Eye (tissue), 1 donor: ENCODE results near the gene TSPAN2.

Experiments used
- DNase-seq: peaks from one replicate; pipeline ENCODE4 v3.0.0-alpha.2; 2015

Gene TSPAN2

DNA sequence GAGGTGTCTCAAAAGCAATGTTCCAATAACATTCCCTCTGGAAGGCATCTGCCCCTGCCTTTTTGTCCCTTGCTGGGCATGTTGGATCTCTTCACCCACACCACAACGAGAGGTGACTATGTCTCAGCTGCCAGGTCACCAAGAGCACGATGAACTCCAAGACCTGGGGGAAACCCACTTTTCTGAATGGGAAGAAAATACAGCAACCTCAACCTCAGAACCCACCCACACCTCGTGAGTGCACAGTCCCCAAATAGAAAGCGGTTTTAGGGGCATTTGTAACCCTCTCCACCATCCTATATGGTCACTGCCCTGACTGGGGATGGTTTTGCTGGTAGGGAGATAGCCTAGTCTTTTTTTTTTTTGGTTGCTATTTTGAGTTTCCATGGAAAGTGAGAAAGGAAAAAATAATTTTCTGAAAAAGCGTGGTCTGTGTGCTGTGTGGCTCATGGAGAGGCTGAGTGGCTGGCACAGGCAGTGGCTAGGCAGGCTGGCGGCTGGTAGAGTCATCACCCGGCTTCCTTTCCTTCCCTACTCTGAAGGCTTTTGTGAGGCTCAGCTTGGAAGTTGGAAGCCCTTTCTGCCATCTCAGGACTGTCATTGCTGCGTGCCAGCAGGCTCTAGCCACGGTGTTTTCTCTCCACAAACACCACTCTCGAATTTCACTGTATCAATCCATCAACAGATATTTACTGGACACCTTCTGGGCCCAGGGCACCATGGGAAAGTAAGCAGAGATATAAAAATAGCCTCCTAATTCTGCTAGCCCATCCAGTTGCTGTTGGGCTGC is 15.8 kb downstream of the TSPAN2 start:
- no peak for DNase-seq

DNA sequence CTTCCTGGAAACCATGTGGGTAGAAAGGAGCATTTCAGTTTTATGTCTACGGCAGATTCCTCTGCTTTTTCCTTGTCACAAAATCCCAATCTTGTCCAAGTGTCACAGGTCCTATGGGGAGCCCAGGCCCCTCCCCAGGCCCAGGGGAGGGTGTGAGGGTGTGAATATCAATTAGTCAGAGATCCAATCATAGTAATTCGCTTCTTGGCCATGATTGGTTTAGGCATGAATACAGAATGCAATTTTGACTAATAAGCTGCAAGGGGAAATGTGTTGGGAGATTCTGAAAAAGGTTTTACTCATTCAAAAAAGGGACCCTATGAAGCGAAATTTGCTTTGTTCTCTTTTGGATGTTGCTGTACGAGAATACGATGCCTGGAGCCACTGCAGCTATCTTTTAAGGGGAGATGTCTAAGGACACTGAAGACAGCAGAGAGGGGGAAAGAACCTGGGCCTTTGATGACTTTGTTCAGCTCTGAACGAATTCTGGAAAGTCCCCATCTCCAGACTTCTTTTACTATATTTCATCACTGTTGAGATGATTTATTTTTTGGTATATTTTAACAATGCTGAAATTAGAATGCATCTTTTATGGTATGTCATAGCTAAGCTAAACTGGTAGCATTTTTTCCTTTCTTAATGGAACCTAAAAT is 18.2 kb downstream of the TSPAN2 start:
- no peak for DNase-seq

DNA sequence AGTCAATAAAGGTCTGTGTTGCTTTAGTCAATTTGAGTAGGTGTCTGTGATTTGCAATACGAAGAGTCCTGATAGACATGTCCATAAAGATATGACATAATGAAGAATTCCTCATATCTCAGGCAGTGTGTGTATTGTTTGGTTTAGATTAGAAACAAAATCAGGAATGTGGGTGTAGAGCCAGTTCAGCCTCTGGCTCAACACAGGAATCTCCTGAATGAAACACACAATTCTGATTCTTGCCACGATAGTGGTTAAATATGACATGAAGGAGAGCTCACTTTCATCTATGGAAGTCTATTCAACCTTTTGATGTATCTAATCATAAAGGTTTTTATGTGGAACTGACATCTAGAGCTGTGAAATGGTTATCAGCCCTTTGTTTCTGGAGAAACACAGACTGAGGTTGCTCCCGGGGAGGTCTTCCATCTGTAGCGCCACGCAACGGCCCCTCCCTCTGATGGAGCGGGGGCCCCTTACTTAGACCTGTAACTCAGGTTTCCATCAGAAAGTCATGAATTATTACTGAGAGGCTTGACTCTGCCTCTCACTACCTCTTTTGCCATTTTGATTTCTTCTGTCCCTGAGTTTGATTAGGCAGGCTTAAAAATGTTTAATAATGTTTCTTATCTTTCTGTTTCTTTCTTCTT is 19.5 kb downstream of the TSPAN2 start:
- no peak for DNase-seq

DNA sequence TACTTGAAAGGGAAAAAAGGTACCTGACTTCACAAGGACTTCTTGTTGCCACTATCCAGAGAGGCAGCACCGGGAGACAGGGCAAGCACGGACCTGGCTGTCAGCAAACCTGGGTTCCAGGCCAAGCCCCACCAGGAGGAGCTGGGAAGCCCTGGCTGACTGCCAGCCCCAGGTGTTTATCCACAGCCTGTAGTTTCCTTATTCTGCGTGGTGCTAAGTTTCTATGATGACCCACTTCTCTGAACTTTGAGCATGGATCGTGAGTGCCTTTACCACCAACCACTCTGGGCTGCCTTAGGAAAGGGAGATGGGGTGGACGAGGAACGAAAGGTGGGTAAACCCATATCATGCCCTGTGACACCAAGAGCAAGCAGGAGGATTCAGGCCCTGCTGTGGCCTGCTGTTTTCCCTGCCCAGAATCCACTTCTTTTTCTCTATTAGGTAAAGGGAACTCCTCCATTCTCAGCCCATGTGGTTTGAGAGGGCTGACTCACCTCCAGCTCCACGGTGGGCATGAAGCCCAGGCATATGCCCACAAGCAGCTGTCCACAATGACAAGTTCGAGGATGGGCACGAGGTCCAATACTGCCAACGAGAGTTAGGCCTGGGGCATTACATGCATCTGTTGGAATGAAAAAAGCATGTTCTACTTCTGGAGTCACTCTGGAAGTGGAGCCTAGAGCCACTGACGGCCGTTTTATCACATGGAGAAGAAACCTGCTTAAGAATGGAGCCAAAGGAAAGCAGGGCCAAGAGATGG is 20.3 kb downstream of the TSPAN2 start:
- no peak for DNase-seq

DNA sequence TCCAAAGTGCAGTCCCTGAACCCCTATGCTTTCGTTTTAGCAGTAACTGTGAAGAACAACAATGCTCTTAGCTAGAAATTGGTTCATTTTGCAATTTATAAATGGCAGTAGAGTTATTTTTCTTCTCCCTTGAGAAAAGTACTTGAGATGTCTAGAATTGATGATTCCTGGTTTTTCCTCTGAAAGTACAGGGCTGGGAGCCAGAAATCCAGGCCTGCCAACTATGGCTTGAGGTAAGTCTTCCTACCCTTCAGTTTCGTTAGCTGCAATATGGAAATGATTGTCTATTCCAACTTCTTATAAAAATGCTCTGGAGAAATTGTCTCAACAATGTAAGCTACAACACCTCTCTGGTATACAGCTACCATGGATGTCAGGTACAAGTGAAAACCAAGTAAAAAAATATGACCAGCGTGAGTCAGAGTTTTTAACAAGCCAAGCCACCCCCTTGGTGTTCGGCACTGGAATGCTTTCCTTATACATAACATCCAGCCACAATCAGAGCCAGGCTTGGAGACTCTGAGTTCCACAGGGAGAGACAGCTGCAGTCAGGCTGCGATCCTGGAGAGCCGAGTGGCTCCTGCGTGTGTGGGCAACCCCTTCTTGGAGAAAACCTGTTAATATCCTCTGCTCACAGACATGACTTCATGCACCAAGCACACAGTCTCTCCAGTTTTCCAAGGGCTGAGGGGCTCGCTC is 22.0 kb downstream of the TSPAN2 start:
- no peak for DNase-seq

DNA sequence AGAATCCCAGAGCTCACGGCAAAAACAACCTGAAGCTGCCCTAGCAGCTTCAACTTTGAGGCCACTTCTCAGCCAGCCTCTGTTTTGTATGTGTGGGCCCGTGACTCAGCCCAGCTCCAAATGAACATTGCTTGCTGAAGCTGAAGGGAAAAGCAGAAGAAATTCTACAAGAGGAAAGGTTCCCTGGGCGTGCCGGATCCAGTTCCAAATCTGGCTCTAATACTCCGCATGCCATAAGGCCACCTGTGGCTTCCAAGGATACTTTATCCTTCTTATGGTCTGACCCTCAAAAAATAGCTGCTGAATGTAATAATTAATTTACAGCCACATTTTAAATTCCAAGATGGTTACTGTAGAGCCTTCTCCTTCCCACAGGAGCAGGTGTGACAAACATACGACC is 24.3 kb downstream of the TSPAN2 start:
- DNase-seq = no peak

DNA sequence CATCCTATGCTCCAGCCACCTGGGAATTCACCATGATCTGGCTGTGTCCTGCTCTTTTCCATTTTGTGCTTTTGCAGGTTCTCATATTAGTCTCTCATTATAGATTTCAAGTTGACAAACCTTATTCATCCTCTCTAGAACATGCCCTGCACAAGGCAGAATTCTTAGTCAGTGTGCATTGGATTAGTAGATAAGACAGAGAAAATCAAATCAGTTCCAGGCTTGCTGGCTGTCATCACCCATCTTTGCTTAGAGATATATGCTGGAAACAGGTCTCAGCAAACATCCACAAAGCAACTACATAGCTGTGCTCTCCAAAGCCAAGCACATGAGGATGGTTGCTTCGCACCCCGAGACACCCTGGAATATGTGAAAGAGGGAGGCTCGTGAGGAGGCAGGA is 24.8 kb downstream of the TSPAN2 start:
- no peak for DNase-seq

DNA sequence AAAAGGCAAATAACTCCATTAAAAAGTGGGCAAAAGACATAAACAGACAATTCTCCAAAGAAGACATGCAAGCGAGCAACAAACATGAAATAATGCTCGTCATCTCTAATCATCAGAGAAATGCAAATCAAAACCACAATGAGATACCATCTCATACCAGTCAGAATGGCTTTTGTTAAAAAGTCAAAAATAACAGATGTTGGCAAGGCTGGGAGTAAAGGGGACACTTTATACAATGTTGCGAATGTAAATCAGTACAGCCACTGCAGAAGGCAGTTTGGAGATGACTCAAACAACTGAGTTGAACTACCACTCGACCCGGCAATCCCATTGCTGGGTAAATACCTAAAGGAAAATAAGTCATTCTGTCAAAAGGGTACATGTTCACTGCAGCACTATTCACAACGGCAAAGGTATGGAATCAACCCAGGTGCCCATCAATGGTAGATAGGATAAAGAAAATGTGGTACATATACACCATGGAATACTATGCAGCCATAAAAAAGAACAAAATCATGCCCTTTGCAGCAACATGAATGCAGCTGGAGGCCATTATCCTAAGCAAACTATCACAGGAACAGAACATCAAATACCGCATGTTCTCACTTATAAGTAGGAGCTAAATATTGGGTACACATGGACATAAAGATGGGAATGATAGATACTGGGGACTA is 25.9 kb downstream of the TSPAN2 start:
- no peak for DNase-seq

DNA sequence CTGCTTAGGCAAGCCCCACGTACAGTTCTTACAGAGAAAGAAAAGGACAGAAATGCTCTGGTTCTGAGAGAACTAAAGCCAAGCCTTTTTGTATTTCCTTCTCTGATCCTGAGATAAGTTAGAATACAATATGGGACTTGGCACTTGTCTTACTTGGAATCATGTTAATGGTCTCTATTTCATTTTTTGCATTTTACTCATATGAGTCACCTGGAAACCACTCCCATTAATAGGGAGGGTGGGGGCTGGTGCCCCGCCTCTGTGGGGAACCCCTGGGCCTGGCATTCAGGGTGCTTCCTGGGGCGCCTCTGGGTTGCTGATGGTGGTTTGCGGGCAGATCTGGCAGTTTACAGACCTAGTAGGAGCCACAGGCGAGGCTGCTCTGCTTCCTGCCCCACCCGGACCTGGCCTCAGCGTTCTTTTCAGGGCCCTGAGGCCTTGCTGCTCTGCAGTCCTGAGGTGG is 26.7 kb downstream of the TSPAN2 start:
- no peak for DNase-seq

DNA sequence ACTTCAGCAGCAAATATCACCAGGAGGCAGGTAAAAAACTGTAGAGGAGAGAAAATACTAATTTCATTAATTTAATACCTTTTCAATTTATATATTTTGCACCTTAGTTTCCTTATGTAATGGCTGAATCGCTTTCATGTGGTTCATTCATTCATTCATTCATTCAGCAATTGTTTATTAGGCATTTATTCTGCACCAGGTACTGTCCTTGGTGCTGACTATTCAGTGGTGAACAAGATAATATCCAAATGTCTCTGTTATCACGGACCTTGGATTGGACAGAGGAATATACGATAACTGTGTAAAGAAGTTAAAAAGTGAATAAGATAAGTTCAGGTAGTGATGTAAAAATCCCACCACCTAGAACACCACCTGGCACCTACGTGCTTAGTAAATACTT is 28.8 kb downstream of the TSPAN2 start:
- DNase-seq = no peak

DNA sequence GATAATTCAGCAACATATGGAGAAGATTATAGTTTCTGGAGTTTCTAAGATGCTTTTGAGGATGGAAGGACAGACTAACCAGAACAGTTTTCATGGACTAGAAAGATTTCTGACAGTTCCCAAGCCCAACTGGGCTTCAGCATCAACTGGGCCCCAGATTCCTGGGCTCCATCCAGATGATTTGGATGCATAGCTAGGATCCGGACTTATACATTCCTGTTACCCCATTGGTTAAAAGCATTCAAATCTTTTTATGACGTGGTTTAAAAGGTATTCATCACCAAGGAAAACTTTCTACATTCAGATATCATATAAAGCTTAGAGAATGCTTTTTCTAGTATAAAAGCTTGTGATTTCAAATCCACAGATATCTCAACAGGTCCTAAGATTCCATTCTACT is 30.0 kb downstream of the TSPAN2 start:
- DNase-seq = no peak

DNA sequence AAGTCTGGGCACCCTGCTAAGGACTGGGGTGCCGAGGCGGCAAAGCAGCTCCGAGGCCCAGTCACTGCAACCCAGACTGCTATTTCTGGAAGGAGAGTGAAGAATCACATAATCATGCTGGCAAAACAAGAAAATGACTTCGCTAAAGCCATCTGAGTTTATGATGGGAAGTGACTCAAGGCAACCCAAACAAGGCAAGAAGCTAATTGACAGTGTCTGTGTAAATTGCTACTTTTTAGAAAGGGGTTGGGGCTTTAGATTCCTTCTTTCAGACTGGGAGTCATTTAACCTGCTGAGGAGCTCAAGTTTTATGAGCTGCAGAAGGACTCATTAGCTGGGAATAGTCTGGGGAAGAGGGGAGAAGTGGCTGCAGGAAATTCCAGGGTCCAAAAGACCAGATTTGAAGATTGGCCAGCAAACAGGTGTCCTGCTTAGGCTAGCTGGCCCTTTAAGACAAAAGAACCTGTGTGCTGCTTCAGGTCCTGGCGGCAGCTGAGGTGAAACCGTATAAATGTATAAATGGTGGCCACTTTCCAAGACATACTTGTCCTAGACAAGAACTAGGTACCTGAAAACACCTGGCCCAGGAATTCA is 31.5 kb downstream of the TSPAN2 start:
- DNase-seq = no peak

DNA sequence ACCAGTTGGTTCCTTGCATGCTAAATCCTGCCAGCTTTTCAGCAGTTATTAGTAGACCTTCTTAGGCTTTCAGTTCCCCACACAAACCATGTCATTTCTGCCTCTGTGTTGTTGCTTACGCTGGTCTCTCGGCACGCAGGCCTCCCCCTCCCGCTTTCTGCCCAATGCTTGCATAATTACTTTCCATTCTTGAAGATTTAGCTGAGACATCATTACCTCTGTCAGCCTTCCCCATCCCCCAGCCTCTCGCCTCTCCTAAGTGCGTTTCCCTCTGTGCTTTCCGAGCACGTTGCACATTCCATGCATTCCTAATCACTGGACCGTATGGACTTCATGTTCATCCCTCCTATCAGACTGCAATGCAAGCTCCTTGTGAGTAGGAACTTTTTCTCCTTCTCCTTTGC is 32.9 kb downstream of the TSPAN2 start:
- DNase-seq = peak; percentile 92

DNA sequence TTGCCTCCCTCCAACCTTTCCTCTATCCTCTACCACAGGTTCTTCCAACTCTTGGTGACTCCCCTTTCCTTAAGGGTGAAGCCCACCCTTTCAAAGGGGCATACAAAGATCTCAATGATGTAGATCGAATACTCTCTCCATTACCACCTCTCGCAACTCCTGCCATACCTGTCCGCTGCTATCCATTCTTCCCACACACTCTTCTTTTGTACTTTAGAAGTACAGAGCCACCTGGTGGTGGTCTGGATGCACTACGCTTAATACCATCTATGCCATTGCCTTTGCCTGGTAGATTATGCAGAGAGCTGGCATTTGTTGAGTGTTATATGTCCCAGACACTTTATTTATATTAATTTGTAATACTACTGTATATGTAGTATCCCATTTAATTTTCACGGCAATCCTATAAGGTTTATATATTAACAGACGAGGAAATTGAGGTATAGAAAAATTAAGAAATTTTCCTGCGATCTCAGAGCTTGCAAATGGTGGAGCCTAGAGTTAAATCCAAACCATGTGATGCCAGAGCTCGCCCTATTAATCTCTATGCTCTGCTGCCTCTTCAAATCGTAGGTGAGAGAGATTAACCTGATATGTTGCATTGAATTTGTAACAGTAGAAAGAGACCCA is 36.7 kb downstream of the TSPAN2 start:
- peak; percentile 74 for DNase-seq

DNA sequence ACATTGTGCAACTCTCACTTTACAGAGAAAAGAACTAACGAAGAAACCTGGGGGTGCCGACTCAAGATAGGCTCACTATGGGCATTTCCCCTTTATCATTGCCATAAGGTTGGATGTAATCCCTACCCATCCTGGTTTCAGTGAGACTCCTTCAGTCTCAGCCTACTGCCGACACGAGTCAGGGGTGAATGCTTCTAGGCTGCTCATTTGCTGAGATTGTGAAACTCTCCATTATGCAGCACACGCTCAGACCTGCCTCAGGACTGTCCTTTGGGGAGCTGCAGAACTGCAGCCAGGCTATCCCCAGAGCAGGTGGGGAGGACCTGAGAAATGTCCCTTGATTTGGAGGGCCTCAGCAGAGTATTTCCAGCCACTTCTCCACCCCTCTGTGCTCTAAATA is 37.5 kb downstream of the TSPAN2 start:
- no peak for DNase-seq

DNA sequence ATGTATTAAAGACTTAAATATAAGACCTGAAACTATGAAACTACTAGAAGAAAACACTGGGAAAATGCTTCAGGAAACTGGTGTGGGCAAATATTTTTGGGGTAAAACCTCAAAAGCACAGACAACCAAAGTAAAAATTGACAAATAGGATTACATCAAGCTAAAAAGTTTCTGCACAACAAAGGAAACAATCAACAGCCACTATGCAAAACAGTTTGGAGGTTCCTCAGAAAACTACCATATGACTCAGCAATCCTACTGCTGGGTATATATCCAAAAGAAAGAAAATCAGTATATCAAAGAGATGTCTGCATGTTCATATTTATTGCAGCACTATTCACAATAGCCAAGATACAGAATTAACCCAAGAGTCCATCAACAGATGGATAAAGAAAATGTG is 42.6 kb downstream of the TSPAN2 start:
- DNase-seq = no peak

DNA sequence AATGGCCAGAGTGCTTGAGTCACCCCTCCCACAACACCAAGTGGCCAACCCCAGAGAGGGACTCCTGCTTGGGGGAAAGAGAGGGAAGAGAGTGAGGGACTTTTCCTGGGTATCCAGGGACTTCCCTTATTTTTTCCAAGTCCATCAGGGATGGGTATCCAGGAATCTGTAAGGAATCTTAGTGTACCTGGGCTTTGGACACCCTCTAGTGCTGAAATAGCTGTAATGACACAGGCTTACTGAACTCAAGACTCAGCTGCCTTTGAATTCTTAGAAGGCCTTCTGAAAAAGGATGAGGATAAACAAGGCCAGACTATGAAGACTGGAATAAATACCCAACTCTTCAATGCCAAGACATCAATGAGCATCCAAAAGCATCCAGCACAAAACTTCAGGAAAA is 47.6 kb downstream of the TSPAN2 start:
- DNase-seq = no peak

DNA sequence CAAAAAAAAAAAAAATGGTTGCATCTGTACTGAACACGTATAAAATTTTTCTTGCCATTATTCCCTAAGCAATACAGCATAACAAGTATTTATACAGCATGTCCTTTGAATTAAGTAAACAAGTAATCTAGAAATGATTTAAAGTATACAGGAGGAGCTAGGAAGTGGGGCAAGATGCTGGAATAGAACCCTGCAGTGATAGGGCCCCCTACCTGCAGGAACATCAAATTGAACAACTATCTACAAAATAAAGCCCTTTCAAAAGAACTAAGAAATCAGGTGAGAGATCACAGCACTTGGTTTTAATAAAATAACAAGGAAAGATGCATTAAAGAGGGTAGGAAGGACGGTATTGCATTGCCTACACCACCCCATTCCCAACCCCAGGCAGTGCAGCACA is 48.8 kb downstream of the TSPAN2 start:
- DNase-seq = no peak

DNA sequence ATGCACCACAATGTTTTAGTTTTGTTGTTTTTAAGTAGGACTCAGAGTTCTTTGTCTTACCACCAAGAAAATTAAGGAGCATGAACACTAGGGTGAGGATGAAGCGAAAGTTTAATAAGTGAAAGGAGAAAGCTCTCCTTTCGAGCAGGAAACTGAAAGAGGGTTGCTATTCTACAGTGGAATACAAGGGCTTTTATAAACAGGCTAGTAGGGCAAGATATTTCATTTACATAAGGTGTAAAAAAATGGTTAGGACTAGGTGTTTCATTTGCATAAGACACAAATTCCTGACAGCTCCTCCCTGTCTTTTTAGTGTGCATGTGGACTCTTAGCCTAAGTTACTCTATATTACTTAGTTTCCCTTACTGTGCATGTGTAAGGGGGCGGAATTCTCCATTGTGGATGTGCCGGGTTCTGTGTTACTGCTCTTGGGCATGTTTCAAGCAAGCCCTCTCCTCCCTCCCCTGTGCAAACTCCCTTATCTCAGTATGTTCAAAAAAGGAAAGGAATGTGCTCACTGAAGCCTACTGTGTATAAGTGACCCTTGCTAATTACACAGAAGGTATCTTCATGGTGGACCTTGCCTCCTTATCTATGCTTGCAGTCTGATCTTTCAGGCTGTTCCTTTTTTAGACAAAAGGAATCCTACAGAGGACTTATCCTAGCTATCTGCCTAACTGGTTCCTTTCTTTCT is 52.3 kb downstream of the TSPAN2 start:
- DNase-seq = no peak

DNA sequence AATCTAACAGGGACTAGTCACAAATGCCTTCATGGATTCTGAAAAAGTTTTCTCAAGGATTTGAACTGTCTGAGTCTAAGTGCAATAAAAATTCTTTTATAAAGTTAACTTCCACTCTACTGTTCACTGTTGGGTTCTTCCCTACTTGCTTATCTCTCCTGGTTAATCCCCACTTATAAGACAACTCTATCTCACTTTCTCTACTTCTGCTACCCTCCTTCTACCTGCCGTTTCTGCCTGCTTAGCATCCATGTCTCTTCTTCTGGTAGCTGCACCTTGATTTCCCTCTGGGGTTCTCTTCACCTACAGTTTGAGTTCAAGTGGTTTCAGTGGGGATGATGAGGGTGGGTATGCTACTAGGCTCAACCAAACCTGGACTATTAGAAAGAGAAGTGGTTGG is 53.7 kb downstream of the TSPAN2 start:
- no peak for DNase-seq

DNA sequence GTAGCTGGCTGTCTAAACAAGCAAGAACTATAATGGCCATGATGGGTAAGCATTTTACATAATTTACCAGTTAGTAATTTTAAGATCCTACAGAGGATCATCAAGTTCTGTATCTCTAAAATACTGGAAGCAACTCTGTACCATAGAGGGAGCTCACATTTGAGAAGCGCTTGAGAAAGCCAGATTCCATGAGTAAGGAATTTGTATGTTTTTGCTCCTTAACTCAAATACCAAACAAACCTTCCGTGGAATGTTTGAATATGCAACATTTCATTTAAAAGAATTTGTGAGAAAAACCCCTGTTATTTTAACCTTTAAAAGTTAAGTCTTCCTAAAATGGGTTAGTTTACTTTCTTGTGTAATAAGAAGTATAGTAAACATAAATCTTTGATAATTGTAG is 57.7 kb downstream of the TSPAN2 start:
- no peak for DNase-seq
